ENCODE measurements around the gene FAF1.

Gene FAF1

DNA sequence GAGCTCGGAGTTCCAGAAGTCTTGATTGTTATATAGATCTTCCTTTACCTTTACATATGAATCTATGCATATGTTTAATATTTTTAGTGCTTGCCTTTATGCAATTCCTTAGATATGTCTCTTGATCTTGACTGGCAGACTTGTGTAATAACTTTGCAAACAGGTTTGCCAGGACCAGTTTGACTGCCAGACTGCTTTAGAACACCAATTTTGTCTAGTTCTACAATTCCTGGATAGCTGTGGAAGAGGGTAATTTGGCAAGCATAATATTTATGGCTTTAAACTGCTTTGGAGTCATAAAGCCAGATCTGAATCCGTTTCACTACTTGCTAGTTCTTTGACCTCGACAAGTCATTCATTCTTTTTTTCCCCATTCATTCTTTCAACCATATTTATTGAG lies 250.0 kb downstream of the FAF1 start:
- no peak overlapping the region for H3K4me3 ChIP-seq (ENCODE audit: control insufficient read depth, low read depth, low read length)
- TF ChIP-seq, protein P1, sequence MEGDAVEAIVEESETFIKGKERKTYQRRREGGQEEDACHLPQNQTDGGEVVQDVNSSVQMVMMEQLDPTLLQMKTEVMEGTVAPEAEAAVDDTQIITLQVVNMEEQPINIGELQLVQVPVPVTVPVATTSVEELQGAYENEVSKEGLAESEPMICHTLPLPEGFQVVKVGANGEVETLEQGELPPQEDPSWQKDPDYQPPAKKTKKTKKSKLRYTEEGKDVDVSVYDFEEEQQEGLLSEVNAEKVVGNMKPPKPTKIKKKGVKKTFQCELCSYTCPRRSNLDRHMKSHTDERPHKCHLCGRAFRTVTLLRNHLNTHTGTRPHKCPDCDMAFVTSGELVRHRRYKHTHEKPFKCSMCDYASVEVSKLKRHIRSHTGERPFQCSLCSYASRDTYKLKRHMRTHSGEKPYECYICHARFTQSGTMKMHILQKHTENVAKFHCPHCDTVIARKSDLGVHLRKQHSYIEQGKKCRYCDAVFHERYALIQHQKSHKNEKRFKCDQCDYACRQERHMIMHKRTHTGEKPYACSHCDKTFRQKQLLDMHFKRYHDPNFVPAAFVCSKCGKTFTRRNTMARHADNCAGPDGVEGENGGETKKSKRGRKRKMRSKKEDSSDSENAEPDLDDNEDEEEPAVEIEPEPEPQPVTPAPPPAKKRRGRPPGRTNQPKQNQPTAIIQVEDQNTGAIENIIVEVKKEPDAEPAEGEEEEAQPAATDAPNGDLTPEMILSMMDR (IDR thresholded peaks at IDR 0.05; ENCODE audit: control insufficient read depth, insufficient read depth, low read depth, low read length, missing control alignments), result no peak
- DNase-seq (ENCODE audit: low read depth), result no peak

DNA sequence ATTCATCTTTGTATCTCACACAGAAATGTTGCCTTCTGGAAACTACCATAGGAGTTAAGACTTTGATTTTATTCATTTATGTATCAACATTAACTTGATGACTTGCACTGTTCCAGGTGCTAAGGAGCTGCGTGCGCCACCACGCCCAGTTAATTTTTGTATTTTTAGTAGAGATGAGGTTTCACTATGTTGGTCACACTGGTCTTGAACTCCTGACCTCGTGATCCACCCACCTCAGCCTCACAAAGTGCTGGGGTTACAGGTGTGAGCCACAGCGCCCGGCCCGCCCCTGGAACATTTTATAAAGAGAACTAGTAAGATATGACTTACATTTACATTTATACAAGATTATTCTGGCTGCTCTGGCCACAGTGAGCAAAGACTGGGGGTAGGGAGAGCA lies 252.2 kb downstream of the FAF1 start:
- TF ChIP-seq, protein P1 (IDR thresholded peaks at IDR 0.05; ENCODE audit: control insufficient read depth, insufficient read depth, low read depth, low read length, missing control alignments), result no peak

DNA sequence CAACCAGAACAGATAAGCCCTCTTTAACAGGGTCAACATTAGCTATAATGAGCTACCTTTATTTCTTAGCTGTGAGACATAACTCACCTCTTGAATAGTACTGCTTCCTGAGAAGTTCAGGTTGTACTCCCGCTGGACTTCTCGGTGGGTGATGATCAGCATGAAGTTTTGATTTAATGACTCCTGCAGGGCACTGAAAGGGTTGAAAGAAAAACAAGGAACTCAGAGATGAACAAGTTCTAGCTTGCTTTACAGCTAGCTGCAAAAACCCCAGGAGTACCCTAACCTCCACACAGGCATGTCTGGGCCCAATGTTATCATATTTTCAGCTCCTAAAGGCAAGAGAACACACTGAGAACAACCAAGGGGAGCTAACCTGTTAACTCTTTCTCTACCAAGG lies 254.4 kb downstream of the FAF1 start:
- DNase-seq (ENCODE audit: low read depth), result no peak
- TF ChIP-seq, protein P1 (IDR thresholded peaks at IDR 0.05; ENCODE audit: control insufficient read depth, insufficient read depth, low read depth, low read length, missing control alignments), result no peak
- no peak overlapping the region for H3K4me3 ChIP-seq (ENCODE audit: control insufficient read depth, low read depth, low read length)

More for the DNA sequence above, 252.2 kb downstream of the FAF1 start:
- no peak for DNase-seq (ENCODE audit: low read depth)
- H3K4me3 ChIP-seq (ENCODE audit: control insufficient read depth, low read depth, low read length), result no peak overlapping the region

DNA sequence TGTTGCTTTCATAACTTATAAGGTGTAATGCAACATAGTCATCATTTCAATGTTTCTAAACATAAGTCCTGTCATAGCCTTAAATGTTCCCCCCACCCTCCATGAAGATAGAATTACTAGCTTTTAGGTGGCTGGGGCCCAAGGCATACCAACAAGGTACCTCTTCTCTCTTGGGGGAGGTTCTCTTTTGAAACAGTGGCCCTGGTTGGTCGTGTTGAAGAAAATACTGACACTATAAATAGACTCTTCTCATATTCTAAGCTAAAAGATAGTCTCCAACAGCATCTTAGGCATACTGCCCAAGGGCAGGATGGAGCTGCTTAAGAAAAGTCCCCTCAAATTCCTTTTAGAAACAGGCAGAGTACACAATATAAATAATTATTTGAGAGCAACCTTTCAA lies 255.0 kb downstream of the FAF1 start:
- TF ChIP-seq, protein P1 (IDR thresholded peaks at IDR 0.05; ENCODE audit: control insufficient read depth, insufficient read depth, low read depth, low read length, missing control alignments), result no peak
- H3K4me3 ChIP-seq (ENCODE audit: control insufficient read depth, low read depth, low read length), result no peak overlapping the region
- DNase-seq (ENCODE audit: low read depth), result no peak

DNA sequence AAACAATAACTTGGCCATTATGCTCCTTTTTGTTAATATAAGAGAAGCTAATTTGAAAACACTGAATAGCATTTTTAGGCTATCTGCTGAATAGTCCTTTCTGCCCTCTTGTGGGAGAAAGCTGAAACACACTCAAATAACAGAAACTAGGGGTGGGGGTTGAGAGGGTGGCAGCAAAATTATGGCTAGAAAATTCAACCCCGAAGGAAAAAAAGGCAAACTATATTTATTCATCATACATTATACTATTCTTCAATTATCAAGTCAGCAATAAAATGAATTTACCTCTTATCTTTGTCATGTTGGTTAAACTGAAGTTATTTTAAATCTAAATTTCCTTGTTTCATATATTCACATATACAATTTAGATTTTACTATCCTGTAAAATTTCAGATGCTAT lies 255.9 kb downstream of the FAF1 start:
- TF ChIP-seq, protein P1 (IDR thresholded peaks at IDR 0.05; ENCODE audit: control insufficient read depth, insufficient read depth, low read depth, low read length, missing control alignments), result peak; percentile 76
- DNase-seq (ENCODE audit: low read depth), result no peak
- no peak overlapping the region for H3K4me3 ChIP-seq (ENCODE audit: control insufficient read depth, low read depth, low read length)

DNA sequence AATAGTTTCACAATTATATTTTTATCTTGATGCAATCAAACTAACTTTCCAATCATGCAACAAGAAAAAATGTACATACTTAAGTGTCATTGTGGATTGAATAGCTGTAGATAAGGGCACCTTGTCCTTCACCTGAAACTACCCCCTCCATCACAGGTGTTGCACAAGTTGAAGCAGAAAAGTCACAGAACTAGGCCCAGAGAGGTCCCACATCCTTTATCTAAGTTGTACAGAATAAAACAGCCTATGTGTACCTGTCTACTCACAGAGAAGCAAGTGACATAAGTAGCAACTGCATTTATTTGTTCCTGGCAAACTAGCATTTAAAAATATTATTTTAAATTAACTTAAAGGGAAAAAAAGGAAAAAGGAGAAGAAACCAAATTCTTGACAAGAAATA lies 256.8 kb downstream of the FAF1 start:
- H3K4me3 ChIP-seq (ENCODE audit: control insufficient read depth, low read depth, low read length), result no peak overlapping the region
- TF ChIP-seq, protein P1 (IDR thresholded peaks at IDR 0.05; ENCODE audit: control insufficient read depth, insufficient read depth, low read depth, low read length, missing control alignments), result no peak
- DNase-seq (ENCODE audit: low read depth), result no peak

DNA sequence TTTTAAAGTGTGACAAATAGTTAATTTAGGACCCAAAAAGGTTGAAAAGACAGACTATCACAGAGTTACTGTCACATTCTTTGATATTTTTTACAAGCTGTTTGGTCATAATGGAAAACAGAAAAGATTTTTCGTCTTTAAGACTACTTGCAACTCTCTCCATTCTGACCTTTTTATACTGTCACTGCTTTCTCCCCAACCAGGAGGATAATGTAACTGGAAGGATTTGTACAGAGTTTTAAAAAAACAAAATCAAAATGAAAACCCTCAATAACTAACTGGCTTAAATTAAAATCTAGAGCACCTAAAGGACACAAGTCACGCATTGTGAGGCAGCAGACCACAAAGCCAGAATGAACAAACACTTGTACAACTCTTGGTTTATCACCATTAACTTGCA lies 257.7 kb downstream of the FAF1 start:
- TF ChIP-seq, protein P1 (IDR thresholded peaks at IDR 0.05; ENCODE audit: control insufficient read depth, insufficient read depth, low read depth, low read length, missing control alignments), result no peak
- DNase-seq (ENCODE audit: low read depth), result no peak

More for the DNA sequence above, 257.7 kb downstream of the FAF1 start:
- H3K4me3 ChIP-seq (ENCODE audit: control insufficient read depth, low read depth, low read length), result no peak overlapping the region

Data from AG09309 (cell line).